GM12892 (cell line): ENCODE data around the gene TPPP.
"Not testable (repeated sequence)": the region's sequence is repeated elsewhere in the genome, so short reads cannot be mapped to it uniquely, and the experiment has no call there.

Experiments used
- DNase-seq: peaks from one replicate; pipeline ENCODE4 v3.0.0; 2011; ENCODE audit not compliant: insufficient read length
- FAIRE-seq: peaks from 2 replicates; lab custom pipeline; 2011; peaks lifted over from hg19 to GRCh38; lab: Jason Lieb, UNC
- POLR2A ChIP-seq: IDR thresholded peaks from 2 replicates; pipeline ENCODE4 v1.6.1; 2011; ENCODE audit warnings: low read depth, low read length, control low read depth
- POLR2AphosphoS5 ChIP-seq: IDR thresholded peaks from 2 replicates; pipeline ENCODE4 v1.6.1; 2011; ENCODE audit warnings: low read depth, low read length, control low read depth
- TAF1 ChIP-seq: IDR thresholded peaks from 2 replicates; pipeline ENCODE4 v1.6.1; 2011; ENCODE audit warnings: low read depth, mild to moderate bottlenecking, control low read depth, low read length, borderline replicate concordance

Gene TPPP

DNA sequence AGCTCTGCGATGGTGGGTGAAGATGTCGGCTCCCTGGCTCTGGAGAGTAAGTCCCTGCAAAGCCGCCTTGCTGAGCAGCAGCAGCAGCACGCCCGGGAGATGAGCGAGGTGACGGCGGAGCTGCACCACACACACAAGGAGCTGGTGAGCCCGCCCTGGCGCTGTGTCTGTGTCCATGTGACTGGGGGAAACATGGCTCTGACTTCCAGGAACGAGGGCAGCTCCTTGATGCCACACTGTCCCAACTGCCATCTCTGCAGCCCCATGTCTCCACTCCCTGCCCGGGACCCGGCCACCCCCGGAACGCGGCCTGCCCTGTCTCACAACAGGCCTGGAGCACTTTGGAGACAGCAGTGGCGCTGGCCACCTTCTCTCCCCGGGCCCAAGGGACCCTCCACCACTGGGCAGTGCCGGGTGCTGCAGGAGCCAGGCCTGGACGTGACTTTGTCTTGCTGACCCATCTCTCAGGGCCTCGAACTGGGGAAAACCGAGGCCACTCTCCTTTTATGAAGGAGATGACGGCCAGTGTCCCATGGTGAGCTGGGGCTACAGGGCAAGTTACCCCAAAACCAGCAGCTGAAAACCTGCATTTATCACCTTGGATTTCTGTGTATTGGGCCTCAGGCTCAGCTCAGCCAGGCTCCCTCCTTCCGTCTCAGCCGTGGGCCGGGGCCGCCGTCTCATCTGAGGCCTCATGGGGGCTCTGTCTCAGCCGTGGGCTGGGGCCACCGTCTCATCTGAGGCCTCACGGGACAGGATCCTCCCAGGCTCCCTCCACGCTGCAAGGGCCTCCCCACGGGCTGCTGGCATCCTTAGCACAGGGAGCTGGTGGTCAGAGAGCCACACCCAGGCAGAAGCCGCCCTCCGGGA lies 52.5 kb downstream of the TPPP start:
- DNase-seq (no peak), FAIRE-seq (no peak)
- TF ChIP-seq TAF1 (no peak), POLR2AphosphoS5 (no peak), POLR2A (no peak)

- no peak for FAIRE-seq
- TF ChIP-seq TAF1 (no peak), POLR2A (no peak), POLR2AphosphoS5 (no peak)
- DNase-seq, result no peak
Measured at GRCh38 chr5:639584-640213, 53.5 kb downstream of the TPPP start.

GRCh38 chr5:639253-639530 lies 54.0 kb downstream of the TPPP start:
- no peak for FAIRE-seq
- TF ChIP-seq POLR2A, result no peak
- no peak for DNase-seq

- FAIRE-seq, result no peak
- no peak for TF ChIP-seq TAF1
- no peak for TF ChIP-seq POLR2A
- TF ChIP-seq POLR2AphosphoS5, result no peak
- DNase-seq, result no peak
Measured at GRCh38 chr5:638501-639252, 54.5 kb downstream of the TPPP start.

DNA sequence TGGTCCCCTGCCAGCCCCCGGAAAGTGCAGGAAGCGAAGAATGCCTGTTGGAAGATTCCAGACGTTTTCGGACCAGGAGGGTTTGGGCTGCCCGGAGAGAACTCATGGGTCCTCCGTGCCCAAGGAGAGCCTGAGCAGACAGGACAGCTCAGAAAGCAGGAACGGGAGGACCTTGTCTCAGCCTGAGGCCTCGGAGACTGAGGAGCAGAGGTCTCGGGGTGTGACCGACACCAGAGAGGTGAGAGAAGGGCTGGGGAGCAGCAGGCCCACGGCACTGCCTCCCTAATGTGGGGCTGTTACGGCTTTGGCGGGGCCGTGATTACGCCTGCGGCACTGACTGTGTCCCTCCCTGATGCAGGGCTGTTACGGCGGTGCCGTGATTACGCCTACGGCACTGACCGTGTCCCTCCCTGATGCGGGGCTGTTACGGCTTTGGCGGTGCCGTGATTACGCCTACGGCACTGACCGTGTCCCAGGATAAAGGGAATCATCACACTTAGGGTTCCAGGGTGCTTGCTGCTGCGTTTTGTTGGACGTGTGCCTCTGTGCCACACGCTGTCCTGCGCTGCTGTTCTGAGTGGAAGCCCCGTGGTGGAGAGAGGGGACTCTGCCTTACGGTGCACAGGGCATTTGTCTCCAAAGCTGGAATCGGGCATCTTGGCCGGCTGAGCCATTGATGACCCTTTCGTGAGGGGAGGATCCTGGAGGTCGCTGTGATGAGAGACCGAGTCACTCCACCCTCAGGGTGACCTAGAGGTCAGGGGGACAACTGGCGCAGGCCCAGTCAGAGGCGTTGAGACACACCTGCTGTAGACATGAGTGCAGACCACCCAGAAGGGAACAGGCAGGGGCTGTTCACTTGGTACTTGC lies 55.3 kb downstream of the TPPP start:
- TF ChIP-seq TAF1 (no peak), POLR2A (no peak), POLR2AphosphoS5 (no peak)
- no peak for DNase-seq
- no peak for FAIRE-seq

- TF ChIP-seq TAF1 (no peak), POLR2AphosphoS5 (no peak), POLR2A (no peak)
- no peak for FAIRE-seq
- DNase-seq, result no peak
Measured at GRCh38 chr5:636951-637350, 56.2 kb downstream of the TPPP start.

- no peak for DNase-seq
- TF ChIP-seq POLR2A, result no peak
- no peak for TF ChIP-seq TAF1
- TF ChIP-seq POLR2AphosphoS5, result no peak
- FAIRE-seq, result no peak
Measured at GRCh38 chr5:635306-636055, 57.7 kb downstream of the TPPP start.

GRCh38 chr5:634191-634590 lies 59.0 kb downstream of the TPPP start:
- TF ChIP-seq POLR2AphosphoS5 (no peak), TAF1 (no peak), POLR2A (no peak)
- FAIRE-seq, result no peak
- no peak for DNase-seq

- no peak for DNase-seq
- no peak for TF ChIP-seq POLR2AphosphoS5
- TF ChIP-seq POLR2A, result no peak
- no peak for TF ChIP-seq TAF1
- FAIRE-seq, result no peak
Measured at GRCh38 chr5:633501-633955, 59.6 kb downstream of the TPPP start.

- not testable (repeated sequence) for DNase-seq, FAIRE-seq
Measured at GRCh38 chr5:628351-629205, 64.6 kb downstream of the TPPP start.

DNA sequence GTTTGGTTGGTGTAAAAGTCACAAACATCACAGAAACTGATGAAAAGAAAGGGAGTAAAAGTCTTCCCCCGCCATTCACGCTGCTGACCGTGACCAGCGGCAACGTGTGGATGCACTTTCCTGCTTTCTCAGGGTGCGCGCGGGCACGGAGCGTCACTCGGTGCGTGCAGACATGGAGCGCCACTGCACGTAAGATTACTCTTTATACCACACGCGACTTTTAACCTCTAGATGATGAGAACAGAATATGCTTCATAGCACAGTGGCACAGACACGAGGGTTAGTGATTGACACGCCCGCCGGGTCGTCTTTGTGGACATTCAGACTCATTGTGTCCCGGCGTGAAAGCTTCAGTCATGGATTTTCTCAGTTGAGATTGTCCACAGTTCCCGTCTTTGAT lies 65.3 kb downstream of the TPPP start:
- TF ChIP-seq POLR2A (no peak), POLR2AphosphoS5 (no peak), TAF1 (no peak)
- no peak for DNase-seq
- FAIRE-seq, result no peak
